ENCODE data around the gene NDUFS6. TPM values are rescaled to one million over a fixed set of nuclear protein-coding genes. Genes with fewer than 3 reads are reported as not detected.

NDUFS6 gene
- total RNA-seq, 2 donors from 2014 or later: 12.5 to 41.9 TPM

DNA sequence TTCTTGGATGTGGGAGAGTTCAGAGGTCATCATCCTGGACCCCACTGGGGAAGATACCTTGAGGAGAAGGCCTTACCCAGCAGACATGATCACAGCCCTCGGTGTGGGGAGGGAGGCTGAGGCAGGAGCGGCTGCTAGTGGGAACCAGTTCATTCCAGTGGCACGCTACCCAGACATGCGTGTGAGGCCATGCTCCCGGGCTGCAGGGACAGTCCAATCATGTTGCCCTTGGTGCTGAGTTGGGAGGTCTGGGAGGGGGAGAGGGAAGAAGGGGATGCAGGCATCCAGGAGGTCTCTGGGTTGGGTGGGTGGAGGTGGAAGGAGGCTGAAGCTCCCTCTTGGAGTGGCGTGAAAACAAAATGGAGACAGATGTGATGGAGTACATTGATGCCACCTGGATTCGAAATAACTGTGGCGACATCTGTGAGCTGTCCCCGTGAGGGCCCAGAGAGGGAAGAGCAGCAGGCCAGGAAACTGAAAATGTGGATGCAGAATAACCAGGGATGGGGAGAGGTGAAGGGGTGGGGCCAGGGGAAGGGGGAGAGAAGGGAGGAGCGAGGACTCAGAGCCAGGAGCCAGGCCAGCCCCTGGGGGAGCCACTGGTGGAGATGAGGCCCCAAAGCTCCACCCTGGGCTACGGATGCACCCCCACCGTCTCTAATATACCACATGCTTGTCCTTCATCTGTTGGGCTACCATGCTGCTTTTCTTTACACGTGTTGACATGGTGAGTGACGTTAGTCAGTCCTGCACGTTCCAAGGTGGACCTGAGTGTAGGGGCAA is 16.2 kb downstream of the NDUFS6 start:
- no peak overlapping the region for H3K27ac ChIP-seq
- no peaks in the 10 kb centered on the region for H3K4me1 ChIP-seq
- WGBS, 2 donors: 89 to 90% methylated on average over 15 of the region's 15 CpGs
- H3K27me3 ChIP-seq: no peaks in the 10 kb centered on the region
- intact Hi-C loops (cut with DNase I): no loop called here
- H3K36me3 ChIP-seq (replicated peaks in 1 of 2; ENCODE audit: insufficient read depth in 1 of 2, low read depth in 2 of 2): peaks cover 9 to 32% of the 10 kb centered on the region in 2 donors
- H3K4me3 ChIP-seq: no peak overlapping the region
- H3K9me3 ChIP-seq: no peaks in the 10 kb centered on the region
- TF ChIP-seq, protein P1, sequence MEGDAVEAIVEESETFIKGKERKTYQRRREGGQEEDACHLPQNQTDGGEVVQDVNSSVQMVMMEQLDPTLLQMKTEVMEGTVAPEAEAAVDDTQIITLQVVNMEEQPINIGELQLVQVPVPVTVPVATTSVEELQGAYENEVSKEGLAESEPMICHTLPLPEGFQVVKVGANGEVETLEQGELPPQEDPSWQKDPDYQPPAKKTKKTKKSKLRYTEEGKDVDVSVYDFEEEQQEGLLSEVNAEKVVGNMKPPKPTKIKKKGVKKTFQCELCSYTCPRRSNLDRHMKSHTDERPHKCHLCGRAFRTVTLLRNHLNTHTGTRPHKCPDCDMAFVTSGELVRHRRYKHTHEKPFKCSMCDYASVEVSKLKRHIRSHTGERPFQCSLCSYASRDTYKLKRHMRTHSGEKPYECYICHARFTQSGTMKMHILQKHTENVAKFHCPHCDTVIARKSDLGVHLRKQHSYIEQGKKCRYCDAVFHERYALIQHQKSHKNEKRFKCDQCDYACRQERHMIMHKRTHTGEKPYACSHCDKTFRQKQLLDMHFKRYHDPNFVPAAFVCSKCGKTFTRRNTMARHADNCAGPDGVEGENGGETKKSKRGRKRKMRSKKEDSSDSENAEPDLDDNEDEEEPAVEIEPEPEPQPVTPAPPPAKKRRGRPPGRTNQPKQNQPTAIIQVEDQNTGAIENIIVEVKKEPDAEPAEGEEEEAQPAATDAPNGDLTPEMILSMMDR (IDR thresholded peaks at IDR 0.05): no peak
- ATAC-seq: no peak
- no peak for DNase-seq

DNA sequence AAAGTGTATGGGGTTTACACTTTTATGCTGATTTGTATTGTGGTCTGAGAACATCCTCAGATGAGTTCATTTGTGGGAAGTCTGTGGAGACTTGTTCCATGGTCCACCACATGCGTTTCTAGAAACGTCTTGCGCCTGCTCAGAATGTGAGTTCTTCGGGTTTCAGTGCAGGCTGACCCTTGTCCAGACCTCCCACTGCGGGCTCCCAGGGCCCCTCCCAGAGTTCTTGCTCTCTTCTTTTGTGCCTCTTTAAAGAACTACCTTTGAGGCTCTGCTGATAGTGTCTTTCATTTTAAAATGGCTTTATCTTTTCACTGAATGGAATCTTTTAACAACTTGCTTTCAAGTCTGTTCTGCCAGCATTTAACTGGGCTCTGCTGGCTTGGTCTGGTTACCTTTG is 17.6 kb downstream of the NDUFS6 start:
- Histone ChIP-seq H3K9me3 (no peaks in the 10 kb centered on the region), H3K27me3 (no peaks in the 10 kb centered on the region), H3K36me3 (replicated peaks in 1 of 2; ENCODE audit: insufficient read depth in 1 of 2, low read depth in 2 of 2) (peaks cover 9 to 29% of the 10 kb centered on the region in 2 donors), H3K4me3 (no peak overlapping the region), H3K27ac (no peak overlapping the region), H3K4me1 (no peaks in the 10 kb centered on the region)
- no peak for ATAC-seq
- intact Hi-C loops (cut with DNase I): no loop called here
- no peak for DNase-seq
- 86 to 92% methylated on average over 5 of the region's 5 CpGs for WGBS, 2 donors
- no peak for TF ChIP-seq POLR2A (IDR thresholded peaks at IDR 0.05)
- TF ChIP-seq, protein P1 (IDR thresholded peaks at IDR 0.05): no peak

DNA sequence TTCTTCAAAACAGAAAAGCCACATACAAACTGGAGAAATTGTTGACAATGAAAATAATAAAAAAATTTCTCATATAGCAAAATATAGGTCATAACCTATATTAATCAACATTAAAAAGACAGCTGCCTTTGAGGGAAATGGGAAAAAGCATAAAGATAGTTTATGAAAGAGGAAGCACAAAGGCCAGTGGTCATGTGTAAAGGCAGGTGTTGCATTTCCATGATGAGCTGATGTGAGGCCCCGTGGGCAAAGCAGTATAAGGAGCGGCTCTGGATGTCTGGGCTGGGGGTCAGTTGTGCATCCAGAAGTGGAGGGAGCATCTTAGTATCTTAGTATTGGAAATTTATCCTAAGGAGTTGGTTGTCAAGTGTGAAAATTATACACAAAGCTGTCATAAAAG is 18.3 kb downstream of the NDUFS6 start:
- intact Hi-C loops (cut with DNase I): no loop called here
- no peak for TF ChIP-seq POLR2A (IDR thresholded peaks at IDR 0.05)
- TF ChIP-seq, protein P1 (IDR thresholded peaks at IDR 0.05): no peak
- H3K27ac ChIP-seq: no peak overlapping the region
- DNase-seq (no peak), ATAC-seq (no peak)
- peaks cover 9 to 24% of the 10 kb centered on the region in 2 donors for H3K36me3 ChIP-seq (replicated peaks in 1 of 2; ENCODE audit: insufficient read depth in 1 of 2, low read depth in 2 of 2)
- no peaks in the 10 kb centered on the region for H3K4me1 ChIP-seq
- H3K4me3 ChIP-seq: no peak overlapping the region
- no peaks in the 10 kb centered on the region for H3K9me3 ChIP-seq
- H3K27me3 ChIP-seq: no peaks in the 10 kb centered on the region
- WGBS, 2 donors: 66 to 97% methylated on average over 2 of the region's 2 CpGs

DNA sequence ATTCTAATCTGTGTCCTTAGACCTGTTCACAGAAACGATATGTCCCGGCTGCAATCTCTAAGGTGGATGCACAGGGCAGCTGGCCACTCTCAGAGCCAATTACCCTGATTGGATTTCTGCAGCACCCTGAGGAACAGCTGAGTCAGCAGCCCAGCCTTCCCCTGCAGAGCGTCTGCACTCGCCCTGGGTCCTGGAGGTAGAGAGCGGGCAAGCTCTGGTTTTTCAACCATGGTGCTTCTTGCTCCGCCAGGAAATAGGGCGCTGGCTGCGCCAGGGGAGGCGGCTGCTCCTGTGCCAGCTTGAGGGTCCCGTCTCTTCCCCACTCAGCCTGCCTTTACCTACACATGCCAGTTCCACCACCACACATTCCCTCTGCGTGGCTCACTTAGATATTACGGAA is 19.2 kb downstream of the NDUFS6 start:
- Histone ChIP-seq H3K4me3 (no peak overlapping the region), H3K27ac (no peak overlapping the region), H3K36me3 (replicated peaks in 1 of 2; ENCODE audit: insufficient read depth in 1 of 2, low read depth in 2 of 2) (peaks cover 9 to 20% of the 10 kb centered on the region in 2 donors), H3K4me1 (no peaks in the 10 kb centered on the region), H3K27me3 (no peaks in the 10 kb centered on the region), H3K9me3 (no peaks in the 10 kb centered on the region)
- no peak for TF ChIP-seq POLR2A (IDR thresholded peaks at IDR 0.05)
- TF ChIP-seq, protein P1 (IDR thresholded peaks at IDR 0.05): no peak
- WGBS, 2 donors: 76 to 87% methylated on average over 6 to 12 of the region's 12 CpGs
- intact Hi-C loops (cut with DNase I): no loop called here
- DNase-seq (no peak), ATAC-seq (no peak)

DNA sequence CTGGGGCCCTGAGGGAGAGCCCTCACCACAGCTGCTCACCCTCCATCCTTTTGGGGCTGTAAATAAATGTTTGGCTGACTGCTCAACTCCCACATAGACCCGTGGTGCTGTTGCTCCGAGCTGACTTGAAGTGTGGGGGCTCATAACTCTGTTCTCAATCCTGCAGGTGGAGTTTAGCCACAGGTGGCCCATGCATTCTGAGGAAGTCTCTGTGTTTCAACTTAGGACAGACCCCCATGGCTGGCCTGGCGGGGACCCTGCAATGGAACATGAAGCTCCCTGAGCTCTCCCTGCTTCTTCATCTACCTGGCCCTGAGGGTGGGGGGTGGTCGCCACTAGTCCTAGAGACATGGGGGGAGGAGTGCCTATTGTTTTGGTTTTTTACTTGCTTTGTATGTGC is 19.7 kb downstream of the NDUFS6 start:
- 94 to 96% methylated on average over 4 of the region's 4 CpGs for WGBS, 2 donors
- peaks cover 5 to 18% of the 10 kb centered on the region in 2 donors for H3K36me3 ChIP-seq (replicated peaks in 1 of 2; ENCODE audit: insufficient read depth in 1 of 2, low read depth in 2 of 2)

More for the DNA sequence above, 19.7 kb downstream of the NDUFS6 start:
- ATAC-seq: no peak
- H3K9me3 ChIP-seq: no peaks in the 10 kb centered on the region
- no peaks in the 10 kb centered on the region for H3K4me1 ChIP-seq
- no peak for DNase-seq
- no peak overlapping the region for H3K27ac ChIP-seq
- intact Hi-C loops (cut with DNase I): no loop called here
- H3K27me3 ChIP-seq: no peaks in the 10 kb centered on the region
- no peak for TF ChIP-seq POLR2A (IDR thresholded peaks at IDR 0.05)
- TF ChIP-seq, protein P1 (IDR thresholded peaks at IDR 0.05): no peak
- H3K4me3 ChIP-seq: no peak overlapping the region

Data from body of pancreas (tissue), 4 donors.